ENCODE results near the gene PSMD10.

PSMD10 gene

GRCh38 chrX:108034725-108035124 is 56.6 kb downstream of the PSMD10 start:
- Histone ChIP-seq H2AFZ (ENCODE audit: low read depth, low read length, severe bottlenecking) (no peak overlapping the region), H3K27me3 (ENCODE audit: low read length) (no peaks in the 10 kb centered on the region), H4K20me1 (ENCODE audit: low read depth, low read length) (no peaks in the 10 kb centered on the region), H3K36me3 (ENCODE audit: low read length) (no peaks in the 10 kb centered on the region), H3K4me3 (ENCODE audit: insufficient read depth, low read length, poor library complexity, severe bottlenecking) (no peak overlapping the region), H3K9ac (ENCODE audit: low read length) (no peak overlapping the region), H3F3A (ENCODE audit: insufficient read depth) (no peaks in the 10 kb centered on the region), H3K9me3 (ENCODE audit: insufficient read depth, low read length) (no peaks in the 10 kb centered on the region), H3K9me2 (replicated peaks; ENCODE audit: insufficient read depth, low read length) (no peaks in the 10 kb centered on the region), H3K4me2 (ENCODE audit: low read depth, low read length, poor library complexity, severe bottlenecking) (no peak overlapping the region), H3K27ac (ENCODE audit: low read depth, low read length) (no peak overlapping the region), H3K79me2 (ENCODE audit: insufficient read depth, low read length) (no peaks in the 10 kb centered on the region)
- TF ChIP-seq CTCF (IDR thresholded peaks at IDR 0.05; ENCODE audit: insufficient read depth, low read length, poor library complexity, severe bottlenecking) (no peak), EZH2phosphoT487 (conservative IDR thresholded peaks at IDR 0.05; ENCODE audit: low read length) (no peak)
